ENCODE data around the gene ARFGEF3.

- TF ChIP-seq CTCF (IDR thresholded peaks at IDR 0.05) = no peak
- TF ChIP-seq POLR2A (IDR thresholded peaks at IDR 0.05) = no peak
- no peak for TF ChIP-seq POLR2AphosphoS5 (IDR thresholded peaks at IDR 0.05)
Measured at GRCh38 chr6:138248878-138249277, 87.1 kb downstream of the ARFGEF3 start.

Measured in breast epithelium (tissue), 3 donors.